Choroid plexus epithelial cell (primary cell): ENCODE measurements around the gene DUSP22.

Experiments used
- DNase-seq: peaks from one replicate; pipeline ENCODE4 v3.0.0-alpha.2; 2010; ENCODE audit warnings: low read depth
- H3K4me3 ChIP-seq: 2 replicates; pipeline ENCODE4 v1.5.1; 2011; ENCODE audit warnings: low read depth, mild to moderate bottlenecking, control low read depth, low read length, moderate library complexity
- CTCF ChIP-seq: conservative IDR thresholded peaks from 2 replicates; pipeline ENCODE4 v1.5.1; 2011; ENCODE audit warnings: low read depth, mild to moderate bottlenecking, control low read depth, inconsistent platforms, low read length, moderate library complexity

Gene DUSP22

GRCh38 chr6:343226-343935, 51.1 kb downstream of the DUSP22 start:
- DNase-seq = no peak
- no peak for TF ChIP-seq CTCF
- no peak overlapping the region for H3K4me3 ChIP-seq

- no peak overlapping the region for H3K4me3 ChIP-seq
- TF ChIP-seq CTCF = no peak
- no peak for DNase-seq
Observed at GRCh38 chr6:343960-344815, 51.9 kb downstream of the DUSP22 start.

GRCh38 chr6:344816-345340, 52.6 kb downstream of the DUSP22 start:
- no peak for DNase-seq
- no peak for TF ChIP-seq CTCF
- no peak overlapping the region for H3K4me3 ChIP-seq

- no peak for TF ChIP-seq CTCF
- H3K4me3 ChIP-seq = no peak overlapping the region
- DNase-seq = peak; percentile 73
Observed at GRCh38 chr6:345747-346385, 53.6 kb downstream of the DUSP22 start.

- no peak overlapping the region for H3K4me3 ChIP-seq
- peak; percentile 69 for DNase-seq
- TF ChIP-seq CTCF = no peak
Observed at GRCh38 chr6:346386-347030, 54.2 kb downstream of the DUSP22 start.

GRCh38 chr6:347232-347631, 54.9 kb downstream of the DUSP22 start:
- TF ChIP-seq CTCF = no peak
- no peak for DNase-seq
- H3K4me3 ChIP-seq = no peak overlapping the region
